GM21529 (cell line): ENCODE measurements around the gene ZNF541.

Source experiments
- ATAC-seq: cut with Tn5 transposase; IDR thresholded peaks from one replicate; pipeline ENCODE4 v1.9.1; 2021; ENCODE audit not compliant: unreplicated experiment

ZNF541 gene, protein sequence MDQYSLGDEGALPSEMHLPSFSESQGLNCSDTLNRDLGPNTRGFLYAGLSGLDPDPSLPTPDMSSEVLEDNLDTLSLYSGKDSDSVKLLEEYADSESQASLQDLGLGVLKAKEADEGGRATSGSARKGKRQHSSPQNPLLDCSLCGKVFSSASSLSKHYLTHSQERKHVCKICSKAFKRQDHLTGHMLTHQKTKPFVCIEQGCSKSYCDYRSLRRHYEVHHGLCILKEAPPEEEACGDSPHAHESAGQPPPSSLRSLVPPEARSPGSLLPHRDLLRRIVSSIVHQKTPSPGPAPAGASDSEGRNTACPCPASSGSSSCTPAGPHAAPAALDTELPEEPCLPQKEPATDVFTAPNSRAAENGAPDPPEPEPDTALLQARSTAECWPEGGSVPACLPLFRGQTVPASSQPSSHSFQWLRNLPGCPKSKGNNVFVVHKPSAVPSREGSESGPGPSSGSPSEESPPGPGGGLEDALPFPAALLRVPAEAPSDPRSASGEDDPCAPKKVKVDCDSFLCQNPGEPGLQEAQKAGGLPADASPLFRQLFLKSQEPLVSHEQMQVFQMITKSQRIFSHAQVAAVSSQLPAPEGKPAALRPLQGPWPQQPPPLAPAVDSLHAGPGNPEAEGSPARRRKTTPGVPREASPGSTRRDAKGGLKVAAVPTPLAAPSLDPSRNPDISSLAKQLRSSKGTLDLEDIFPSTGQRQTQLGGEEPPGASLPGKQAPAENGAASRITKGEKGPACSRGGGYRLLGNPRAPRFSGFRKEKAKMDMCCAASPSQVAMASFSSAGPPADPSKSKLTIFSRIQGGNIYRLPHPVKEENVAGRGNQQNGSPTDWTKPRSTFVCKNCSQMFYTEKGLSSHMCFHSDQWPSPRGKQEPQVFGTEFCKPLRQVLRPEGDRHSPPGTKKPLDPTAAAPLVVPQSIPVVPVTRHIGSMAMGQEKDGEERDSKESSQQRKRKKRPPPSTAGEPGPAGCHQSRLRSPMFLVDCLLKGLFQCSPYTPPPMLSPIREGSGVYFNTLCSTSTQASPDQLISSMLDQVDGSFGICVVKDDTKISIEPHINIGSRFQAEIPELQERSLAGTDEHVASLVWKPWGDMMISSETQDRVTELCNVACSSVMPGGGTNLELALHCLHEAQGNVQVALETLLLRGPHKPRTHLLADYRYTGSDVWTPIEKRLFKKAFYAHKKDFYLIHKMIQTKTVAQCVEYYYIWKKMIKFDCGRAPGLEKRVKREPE (N-terminal part only)

DNA sequence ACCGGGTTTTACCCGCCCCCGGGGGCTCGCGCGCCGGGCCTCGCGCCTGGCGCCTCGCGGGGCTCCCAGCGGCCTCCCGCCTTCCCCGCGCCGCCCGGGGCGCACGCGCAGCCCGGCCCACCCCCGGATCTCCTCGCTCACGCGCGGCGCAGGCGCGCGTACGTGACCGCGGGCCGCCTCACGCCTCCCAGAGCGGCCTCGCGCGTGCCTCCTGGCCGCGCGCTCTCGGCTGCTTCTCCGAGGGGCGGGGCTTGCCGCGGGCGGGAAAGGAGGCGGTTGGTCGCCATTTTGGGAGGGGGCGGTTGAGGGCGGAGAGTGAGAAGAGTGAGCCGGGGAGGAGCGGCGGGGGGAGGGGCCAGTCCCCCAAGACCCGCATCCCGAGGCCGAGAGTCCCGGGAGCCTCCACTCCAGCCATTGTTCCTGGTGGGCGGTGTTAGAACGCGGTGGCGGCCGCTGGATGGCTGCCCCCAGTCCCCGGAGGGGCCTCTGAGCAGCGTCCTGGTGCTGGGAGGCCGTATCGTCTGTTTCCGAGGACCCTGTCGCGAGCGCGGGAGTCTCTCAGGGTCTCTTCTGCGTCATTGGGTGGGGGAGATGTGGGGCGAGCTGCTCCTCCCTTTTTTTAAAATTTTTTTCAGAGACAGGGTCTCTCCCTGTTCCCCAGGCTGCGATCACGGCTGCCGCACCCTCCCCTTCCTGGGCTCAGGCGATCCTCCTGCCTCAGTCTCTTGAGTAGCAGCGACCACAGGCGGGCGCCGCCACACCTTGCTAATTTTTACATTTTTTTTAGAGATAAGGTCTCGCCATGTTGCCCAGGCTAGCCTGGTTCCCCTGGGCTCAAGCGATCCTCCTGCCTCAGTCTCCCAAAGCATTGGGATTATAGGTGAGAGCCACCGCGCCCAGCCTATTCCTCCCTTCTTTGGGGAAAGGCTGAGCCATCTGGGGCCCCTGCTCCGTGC lies at the start of gene ZNF541:
Gene ZNF541 (minus strand): TSS at position 78 of the 956 bp plus-strand sequence. CDS start 17,292 bp downstream, outside the sequence.
- no peak for ATAC-seq

DNA sequence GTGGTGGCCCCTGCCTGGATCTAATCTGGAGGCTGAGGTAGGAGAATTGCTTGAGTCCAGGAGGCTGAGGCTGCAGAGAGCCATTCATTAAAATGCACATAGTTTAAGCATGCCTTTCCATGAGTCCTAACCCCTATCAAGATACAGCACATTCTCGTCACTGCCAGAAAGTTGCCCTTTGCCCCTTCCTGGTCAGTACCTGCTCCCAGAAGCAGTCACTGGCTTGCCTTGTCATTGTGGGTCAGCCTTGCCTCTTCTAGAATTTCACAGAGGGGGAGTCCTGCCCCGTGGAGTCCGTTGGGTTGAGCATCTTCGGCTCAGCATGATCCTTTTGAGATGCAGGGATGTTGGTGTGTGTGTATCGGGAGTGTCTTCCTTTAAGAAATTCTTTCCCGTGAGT lies 46.8 kb upstream of the ZNF541 start:
- no peak for ATAC-seq

DNA sequence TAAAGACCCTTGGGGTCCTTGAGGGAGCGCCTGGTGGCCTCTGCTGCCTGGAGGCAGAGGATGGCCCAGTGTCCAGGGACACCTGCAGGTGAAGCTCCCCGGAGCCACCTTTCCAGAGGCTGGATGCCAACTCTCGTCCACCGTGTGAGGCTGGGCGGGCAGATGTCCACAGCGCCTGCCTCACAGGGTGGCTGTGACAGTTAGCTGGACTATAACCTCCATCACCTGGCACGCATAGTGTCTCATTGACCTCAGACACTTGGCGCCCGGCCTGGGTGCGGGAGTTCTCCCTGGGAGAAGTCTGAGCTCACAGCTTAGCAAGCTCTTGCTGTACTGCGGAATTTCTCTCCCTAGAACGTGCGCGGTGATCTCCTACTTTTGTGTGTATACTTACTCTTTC lies 45.8 kb upstream of the ZNF541 start:
- ATAC-seq, result no peak

DNA sequence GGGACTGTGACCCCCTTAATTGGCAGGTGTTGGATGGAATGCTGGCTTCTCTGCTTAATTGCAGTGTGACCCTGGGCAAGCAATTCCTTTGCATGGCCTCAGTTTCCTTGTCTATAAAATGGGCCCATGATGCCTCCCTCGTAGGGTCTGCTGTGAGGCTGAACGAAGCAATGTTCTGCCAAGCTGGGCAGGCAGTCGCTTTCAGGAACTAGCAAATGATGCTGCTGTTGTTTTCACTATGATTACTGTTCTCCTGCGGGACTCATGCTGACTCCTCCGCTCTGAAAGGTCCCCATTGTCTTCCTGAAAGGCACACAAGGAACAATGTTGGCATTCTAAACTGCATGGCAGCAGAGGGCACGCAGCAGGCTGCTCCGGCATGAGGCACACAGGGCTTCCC lies 42.8 kb upstream of the ZNF541 start:
- ATAC-seq, result no peak

DNA sequence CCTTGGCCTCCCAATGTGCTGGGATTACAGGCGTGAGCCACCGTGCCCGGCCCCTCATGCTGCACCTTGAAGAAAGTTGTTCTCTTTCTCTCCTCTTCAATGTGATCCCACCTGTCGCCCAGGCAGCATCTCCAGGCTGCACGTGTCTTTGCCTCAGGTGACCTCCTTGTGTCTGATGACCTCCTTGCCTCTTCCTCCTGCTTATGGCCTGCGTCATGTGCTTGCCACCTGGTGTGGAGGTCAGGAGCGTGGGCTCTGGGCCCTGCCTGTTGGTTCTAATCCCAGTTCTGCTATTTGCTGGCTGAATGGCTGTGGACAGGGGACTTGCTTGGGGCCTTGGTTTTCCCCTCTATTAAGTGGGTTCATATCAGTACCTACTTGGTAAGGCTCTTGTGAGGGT lies 42.3 kb upstream of the ZNF541 start:
- no peak for ATAC-seq

DNA sequence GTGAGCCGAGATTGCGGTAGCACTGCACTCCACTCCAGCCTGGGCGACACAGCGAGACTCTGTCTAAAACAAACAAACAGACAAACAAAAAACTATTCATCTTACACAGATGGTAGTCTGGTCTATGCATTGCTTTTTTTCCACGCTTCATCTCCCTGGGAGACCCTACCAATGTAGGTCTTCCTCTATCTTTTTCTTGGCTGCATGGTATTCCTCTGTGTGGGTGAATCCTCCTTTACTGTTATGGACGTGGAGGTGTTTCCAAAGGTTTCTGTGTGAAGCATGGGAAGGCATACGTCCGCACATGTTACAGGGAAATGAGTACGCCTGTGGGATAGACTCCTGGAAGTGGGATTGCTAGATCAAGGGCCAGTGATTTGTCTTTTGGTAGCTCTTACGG lies 41.6 kb upstream of the ZNF541 start:
- no peak for ATAC-seq

DNA sequence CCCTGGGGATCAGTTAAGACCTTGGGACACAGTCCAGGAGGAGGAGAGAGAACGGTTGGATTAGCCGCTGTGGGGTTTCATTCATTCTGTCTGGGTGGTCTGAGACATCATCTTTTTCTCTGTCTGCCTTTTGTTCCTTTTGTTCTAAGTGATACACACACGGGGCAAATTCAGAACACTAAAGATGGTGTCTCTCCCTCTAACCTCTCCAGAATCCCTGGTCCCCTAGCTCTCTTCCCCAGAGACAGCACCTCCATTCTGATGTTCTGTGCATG lies 41.0 kb upstream of the ZNF541 start:
- ATAC-seq, result no peak

DNA sequence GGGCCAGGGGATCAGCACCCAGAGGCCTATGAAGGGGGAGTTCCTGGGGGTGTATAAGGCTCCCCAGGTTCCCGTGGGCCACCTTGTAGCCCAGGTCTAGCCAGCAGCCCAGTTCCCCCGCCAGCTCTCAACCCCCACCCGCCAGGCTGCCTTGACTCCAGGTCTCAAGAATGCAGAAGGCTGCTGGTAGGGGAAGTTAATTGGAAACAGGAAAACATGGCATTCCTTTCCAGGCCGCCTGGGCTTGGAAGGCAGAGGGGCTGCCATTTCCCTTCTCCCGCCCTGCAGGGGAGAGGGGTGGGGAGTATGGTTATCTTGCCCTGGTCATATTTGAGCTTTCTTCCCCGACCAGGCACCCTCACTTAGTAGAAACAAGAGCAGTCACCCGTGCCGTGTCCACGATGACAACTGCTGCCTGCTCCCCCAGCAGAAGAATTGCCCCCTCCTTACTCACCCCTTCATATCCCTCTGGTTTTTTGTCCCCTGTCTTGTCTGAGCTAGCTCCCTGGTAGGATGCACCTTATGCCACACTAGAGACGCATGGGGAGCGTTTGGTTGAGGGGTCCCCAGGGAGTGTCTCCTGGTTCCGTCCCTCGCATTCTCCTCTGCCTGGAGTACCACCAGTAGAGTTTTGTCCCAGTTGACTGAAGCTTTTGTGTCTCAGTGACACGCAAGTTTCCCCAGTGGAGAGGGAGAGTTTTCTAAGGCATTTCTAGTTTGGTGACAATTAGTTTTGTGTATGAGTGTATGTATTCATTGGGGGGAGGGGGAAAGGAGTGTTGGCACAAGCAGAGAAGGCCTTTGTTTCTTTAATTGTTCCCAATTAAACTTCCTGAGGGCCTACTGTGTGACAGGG lies 40.4 kb upstream of the ZNF541 start:
- ATAC-seq, result no peak

DNA sequence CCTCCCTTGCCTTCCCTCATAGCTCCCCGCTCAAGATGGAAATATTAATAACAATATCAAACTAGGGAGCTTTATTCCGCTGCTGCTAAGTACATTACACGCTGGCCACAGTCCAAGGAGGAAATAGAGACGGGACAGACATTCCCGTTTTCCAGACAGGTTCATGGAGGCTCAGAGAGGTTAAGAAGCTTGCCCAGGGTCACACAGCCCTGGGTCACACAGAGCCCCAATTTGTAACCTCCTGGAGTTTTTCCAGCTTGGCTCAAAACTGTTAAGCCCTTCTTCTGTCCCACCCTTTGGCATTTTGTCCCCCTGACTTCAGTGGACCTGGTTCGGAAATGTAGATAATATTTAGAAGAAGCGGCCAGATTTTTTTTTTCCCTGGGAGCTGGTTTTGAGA lies 38.0 kb upstream of the ZNF541 start:
- no peak for ATAC-seq

DNA sequence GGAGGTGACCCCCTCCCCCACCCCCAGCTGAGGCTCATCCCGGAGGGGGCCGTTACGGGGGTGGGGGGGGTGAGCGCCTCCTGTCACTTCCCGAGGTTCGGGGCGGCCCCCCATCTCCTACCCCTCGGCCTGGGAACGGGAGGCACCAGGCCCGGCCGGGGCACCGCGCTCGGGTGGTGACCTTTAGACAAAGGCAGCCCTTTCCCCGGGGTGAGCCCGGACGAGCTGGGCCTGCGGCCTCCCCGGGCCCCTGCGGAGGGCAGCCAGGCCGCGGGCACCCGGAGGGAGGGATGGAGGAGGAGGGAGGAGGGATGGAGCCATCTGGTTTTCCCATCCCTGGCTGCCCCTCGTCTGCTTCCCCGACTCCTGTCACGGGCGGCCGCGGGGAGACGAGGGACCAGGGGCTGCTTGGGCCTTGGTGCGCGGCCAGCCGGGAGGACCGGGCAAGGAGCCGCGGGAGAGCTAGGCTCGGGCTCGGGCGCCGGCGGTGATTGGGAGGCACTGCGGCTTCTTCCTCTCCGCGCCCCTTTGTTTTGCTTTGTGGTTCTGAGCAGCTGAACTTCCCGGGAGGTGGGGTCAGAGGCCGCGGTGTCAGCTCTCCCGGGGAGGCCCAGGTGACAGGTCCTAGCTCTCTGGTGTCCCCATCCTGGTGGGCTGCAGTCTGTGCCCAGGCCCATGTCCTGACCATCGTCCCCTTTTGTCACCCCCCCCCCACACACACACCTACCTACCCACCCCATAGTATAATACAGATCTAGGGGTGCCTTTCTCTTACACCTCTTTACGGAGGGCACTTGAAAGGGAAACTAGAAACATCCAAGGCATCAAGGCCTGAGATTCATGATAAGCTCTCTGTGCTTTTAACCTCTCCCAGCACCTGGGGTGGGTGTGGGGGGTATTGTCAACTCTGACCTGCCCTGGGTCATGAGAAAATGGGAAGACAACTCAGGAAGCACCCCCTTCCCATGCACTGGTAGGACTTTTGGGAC lies 37.3 kb upstream of the ZNF541 start:
- no peak for ATAC-seq

DNA sequence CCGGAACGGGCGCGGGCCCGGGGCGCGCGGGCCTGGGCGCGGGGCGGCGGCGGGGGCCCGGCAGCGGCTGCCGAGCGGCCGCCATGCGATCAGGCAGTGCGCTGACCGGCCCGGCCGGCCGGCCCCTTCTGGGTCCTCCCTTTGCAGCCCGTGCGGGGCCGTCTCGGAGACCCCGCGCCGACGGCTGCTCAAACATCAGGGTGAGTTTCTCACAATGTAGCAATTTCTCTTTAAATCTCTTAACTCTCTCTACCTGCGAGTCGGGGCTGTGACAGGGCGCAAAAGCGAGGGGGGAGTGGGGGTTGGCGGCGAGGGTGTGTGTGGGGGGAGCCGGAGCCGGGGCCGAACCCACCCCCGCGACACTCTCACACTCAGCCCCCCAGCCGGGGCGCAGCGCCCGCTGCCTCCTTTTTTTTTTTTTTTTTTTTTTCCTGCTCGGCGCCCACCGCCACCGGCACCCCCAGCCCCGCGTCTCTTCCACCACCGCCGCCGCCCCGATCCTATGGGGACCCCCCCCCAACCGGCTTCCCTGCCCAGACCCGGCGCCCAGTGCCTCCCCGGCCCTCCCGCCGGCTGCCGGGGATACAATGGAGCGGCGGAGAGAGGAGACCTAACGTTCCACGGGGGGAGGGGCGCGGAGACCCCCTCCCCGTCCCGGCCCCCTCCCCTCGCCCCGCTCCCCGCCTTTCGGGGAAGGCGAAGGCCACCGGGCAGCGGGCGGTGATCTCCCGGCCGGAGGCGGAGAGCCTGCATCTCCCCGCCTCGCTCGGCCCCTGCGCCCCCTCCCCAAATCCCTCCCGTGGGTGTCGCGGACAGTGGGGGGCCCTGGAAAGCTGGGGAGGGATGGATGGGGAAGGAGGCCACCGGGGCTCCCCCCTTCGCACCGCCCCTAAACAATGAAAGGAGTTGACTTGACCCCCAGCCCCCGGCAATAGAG lies 36.3 kb upstream of the ZNF541 start, which contains the start of gene BICRA:
Gene BICRA (plus strand): TSS at position 166 of the 937 bp plus-strand sequence. CDS start 64,441 bp downstream, outside the sequence.
- ATAC-seq, result peak; percentile 38

DNA sequence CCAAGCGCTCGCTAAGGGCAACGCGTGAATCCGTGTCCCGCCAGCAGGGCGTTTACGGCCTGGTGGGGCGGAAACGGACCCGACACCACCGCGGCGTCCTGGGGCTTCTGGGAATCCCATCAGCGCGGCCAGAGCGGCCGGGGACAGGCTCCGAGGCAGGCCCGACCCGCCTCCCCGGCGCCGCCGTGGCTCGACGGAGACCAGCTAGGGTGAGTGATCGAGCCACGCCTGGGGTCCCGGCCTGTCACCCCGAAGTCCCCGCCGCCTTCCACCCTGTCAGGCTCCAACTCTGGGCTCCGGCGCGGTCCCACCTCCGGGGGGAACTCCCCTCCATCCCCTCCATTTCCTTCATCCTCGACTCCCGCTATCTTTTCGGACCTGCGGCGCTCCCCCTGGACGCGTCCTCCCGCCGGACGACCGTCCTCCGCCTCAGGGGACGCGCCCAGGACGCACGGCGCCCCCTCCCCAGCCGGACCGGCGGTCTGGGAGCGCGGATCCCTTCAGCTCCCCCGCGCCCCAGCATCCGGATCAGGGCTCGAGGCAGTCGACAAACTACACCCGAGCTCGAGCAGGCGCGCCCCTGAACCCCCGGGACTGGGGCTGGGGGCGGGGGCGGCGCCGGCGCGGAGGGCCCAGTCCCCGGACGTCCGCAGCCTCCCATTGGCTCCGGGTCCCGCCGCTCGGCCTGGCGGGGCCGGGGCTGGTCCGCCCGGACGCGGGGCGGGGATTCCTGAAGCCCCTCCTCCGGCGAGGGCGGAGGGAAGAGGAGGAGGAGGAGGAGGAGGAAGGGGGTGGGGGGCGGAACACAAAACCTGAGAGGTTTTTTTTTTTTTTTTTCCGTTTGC lies 35.3 kb upstream of the ZNF541 start:
- peak; percentile 74 for ATAC-seq

DNA sequence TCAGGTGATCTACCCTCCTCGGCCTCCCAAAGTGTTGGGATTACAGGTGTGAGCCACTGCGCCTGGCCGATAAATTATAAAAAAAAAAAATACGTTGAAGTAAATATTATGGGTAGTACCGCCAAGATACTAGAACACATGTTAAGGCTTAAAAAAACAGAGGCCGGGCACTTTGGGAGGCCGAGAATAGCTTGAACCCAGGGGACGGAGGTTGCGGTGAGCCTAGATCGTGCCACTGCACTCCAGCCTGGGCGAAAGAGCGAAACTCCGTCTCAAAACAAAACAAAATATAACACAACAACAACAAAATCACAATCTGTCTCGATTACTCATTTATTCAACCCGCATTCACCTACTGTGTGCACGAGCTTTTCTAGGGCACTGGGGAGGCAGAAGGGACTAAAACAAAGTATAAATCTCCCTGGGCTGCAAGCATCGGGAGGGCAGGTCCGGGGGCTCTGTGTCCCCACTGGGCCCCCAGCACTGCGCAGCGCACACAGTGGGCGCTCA lies 34.7 kb upstream of the ZNF541 start:
- no peak for ATAC-seq

DNA sequence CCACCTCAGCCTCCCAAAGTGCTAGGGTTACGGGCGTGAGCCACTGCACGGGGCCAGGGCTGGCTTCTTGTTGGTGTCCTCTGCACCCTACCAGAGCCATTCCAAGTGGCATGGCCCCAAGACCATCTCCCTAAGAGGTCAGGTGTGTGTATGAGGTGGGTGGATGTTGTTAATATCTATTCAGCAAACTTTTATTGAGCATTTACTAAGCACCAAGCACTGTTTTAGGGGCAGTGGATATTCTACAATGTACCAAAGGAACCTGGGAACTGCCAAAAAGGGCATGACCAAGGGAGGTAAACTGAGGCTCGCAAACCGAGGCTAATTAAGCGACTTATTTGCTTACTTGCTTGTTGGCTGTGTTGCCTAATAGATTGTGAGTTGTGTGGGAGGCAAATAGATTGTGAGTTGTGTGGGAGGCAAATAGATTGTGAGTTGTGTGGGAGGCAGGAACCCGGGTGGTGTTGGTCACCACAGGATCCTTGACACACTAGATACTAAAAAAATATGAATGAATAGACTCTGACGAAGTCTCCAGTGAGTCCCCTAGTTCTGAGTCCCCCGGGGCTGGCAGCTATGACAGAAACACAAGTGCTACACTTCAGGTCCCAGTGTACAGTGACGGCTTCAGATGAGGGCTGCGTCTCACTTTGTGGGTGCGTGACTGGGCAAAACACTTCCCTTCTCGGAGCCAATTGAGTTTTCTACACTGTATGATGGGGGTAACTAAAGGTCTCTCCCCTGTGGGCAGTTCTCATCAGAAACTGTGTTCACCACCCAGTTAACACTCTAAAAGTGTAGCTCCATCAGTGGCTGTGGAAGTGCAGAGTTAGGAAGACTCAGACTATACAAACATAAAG lies 31.0 kb upstream of the ZNF541 start:
- ATAC-seq, result no peak
